ENCODE results near the gene HMG20A.

The HMG20A gene

GRCh38 chr15:77503240-77503639 lies 82.6 kb downstream of the HMG20A start:
- TF ChIP-seq POLR2AphosphoS5 (IDR thresholded peaks at IDR 0.05; ENCODE audit: low read depth, low read length) (no peak), TAF1 (IDR thresholded peaks at IDR 0.05; ENCODE audit: borderline replicate concordance, insufficient read depth, low read length) (no peak), FOXP2 (optimal IDR thresholded peaks at IDR 0.05; ENCODE audit: borderline replicate concordance, extremely low read depth, extremely low read length, insufficient read depth) (no peak), SIN3A (IDR thresholded peaks at IDR 0.05; ENCODE audit: borderline replicate concordance, insufficient read depth, low read length) (no peak), REST (IDR thresholded peaks at IDR 0.05; ENCODE audit: insufficient read depth in 1 of 2, low read depth in 2 of 2, low read length in 2 of 2) (no peak)

- no peak for TF ChIP-seq SIN3A (IDR thresholded peaks at IDR 0.05; ENCODE audit: borderline replicate concordance, insufficient read depth, low read length)
- no peak for TF ChIP-seq FOXP2 (optimal IDR thresholded peaks at IDR 0.05; ENCODE audit: borderline replicate concordance, extremely low read depth, extremely low read length, insufficient read depth)
- TF ChIP-seq TAF1 (IDR thresholded peaks at IDR 0.05; ENCODE audit: borderline replicate concordance, insufficient read depth, low read length) = no peak
- no peak for TF ChIP-seq REST (IDR thresholded peaks at IDR 0.05; ENCODE audit: insufficient read depth in 1 of 2, low read depth in 2 of 2, low read length in 2 of 2)
- TF ChIP-seq POLR2AphosphoS5 (IDR thresholded peaks at IDR 0.05; ENCODE audit: low read depth, low read length) = no peak
Measured at GRCh38 chr15:77503764-77504163, 83.1 kb downstream of the HMG20A start.

GRCh38 chr15:77504306-77504705 lies 83.6 kb downstream of the HMG20A start:
- no peak for TF ChIP-seq FOXP2 (optimal IDR thresholded peaks at IDR 0.05; ENCODE audit: borderline replicate concordance, extremely low read depth, extremely low read length, insufficient read depth)
- no peak for TF ChIP-seq REST (IDR thresholded peaks at IDR 0.05; ENCODE audit: insufficient read depth in 1 of 2, low read depth in 2 of 2, low read length in 2 of 2)
- no peak for TF ChIP-seq SIN3A (IDR thresholded peaks at IDR 0.05; ENCODE audit: borderline replicate concordance, insufficient read depth, low read length)
- TF ChIP-seq POLR2AphosphoS5 (IDR thresholded peaks at IDR 0.05; ENCODE audit: low read depth, low read length) = no peak
- no peak for TF ChIP-seq TAF1 (IDR thresholded peaks at IDR 0.05; ENCODE audit: borderline replicate concordance, insufficient read depth, low read length)

- no peak for TF ChIP-seq FOXP2 (optimal IDR thresholded peaks at IDR 0.05; ENCODE audit: borderline replicate concordance, extremely low read depth, extremely low read length, insufficient read depth)
- no peak for TF ChIP-seq REST (IDR thresholded peaks at IDR 0.05; ENCODE audit: insufficient read depth in 1 of 2, low read depth in 2 of 2, low read length in 2 of 2)
- no peak for TF ChIP-seq SIN3A (IDR thresholded peaks at IDR 0.05; ENCODE audit: borderline replicate concordance, insufficient read depth, low read length)
- no peak for TF ChIP-seq TAF1 (IDR thresholded peaks at IDR 0.05; ENCODE audit: borderline replicate concordance, insufficient read depth, low read length)
- TF ChIP-seq POLR2AphosphoS5 (IDR thresholded peaks at IDR 0.05; ENCODE audit: low read depth, low read length) = no peak
Measured at GRCh38 chr15:77504871-77505270, 84.2 kb downstream of the HMG20A start.

- no peak for TF ChIP-seq FOXP2 (optimal IDR thresholded peaks at IDR 0.05; ENCODE audit: borderline replicate concordance, extremely low read depth, extremely low read length, insufficient read depth)
- TF ChIP-seq POLR2AphosphoS5 (IDR thresholded peaks at IDR 0.05; ENCODE audit: low read depth, low read length) = no peak
- no peak for TF ChIP-seq TAF1 (IDR thresholded peaks at IDR 0.05; ENCODE audit: borderline replicate concordance, insufficient read depth, low read length)
- TF ChIP-seq SIN3A (IDR thresholded peaks at IDR 0.05; ENCODE audit: borderline replicate concordance, insufficient read depth, low read length) = no peak
- TF ChIP-seq REST (IDR thresholded peaks at IDR 0.05; ENCODE audit: insufficient read depth in 1 of 2, low read depth in 2 of 2, low read length in 2 of 2) = no peak
Measured at GRCh38 chr15:77505556-77505955, 84.9 kb downstream of the HMG20A start.
